ENCODE measurements around the gene KRTAP9-6.
"Not testable (repeated sequence)": the region's sequence is repeated elsewhere in the genome, so short reads cannot be mapped to it uniquely, and the experiment has no call there.

KRTAP9-6 gene

GRCh38 chr17:41271858-41272257, 6.7 kb downstream of the KRTAP9-6 start:
- no peak for DNase-seq

- DNase-seq, result not testable (repeated sequence)
These were observed 10.5 kb downstream of the KRTAP9-6 start, which contains the start of gene KRTAP9-7 for GRCh38 chr17:41275648-41276190. Gene KRTAP9-7 (plus strand): TSS chr17:41275698. CDS start chr17:41275698, 0 bp downstream.

- DNase-seq, result no peak
These were observed 13.2 kb downstream of the KRTAP9-6 start for GRCh38 chr17:41278176-41278955.

GRCh38 chr17:41284043-41284442, 18.9 kb downstream of the KRTAP9-6 start:
- DNase-seq, result no peak

GRCh38 chr17:41284546-41284945, 19.4 kb downstream of the KRTAP9-6 start:
- no peak for DNase-seq

- no peak for DNase-seq
These were observed 21.9 kb downstream of the KRTAP9-6 start for GRCh38 chr17:41287050-41287449.

GRCh38 chr17:41294016-41294415, 28.8 kb downstream of the KRTAP9-6 start:
- no peak for DNase-seq

- no peak for DNase-seq
These were observed 31.7 kb downstream of the KRTAP9-6 start for GRCh38 chr17:41296846-41297245.

GRCh38 chr17:41298458-41299135, 33.4 kb downstream of the KRTAP9-6 start:
- no peak for DNase-seq

- no peak for DNase-seq
These were observed 36.1 kb downstream of the KRTAP9-6 start for GRCh38 chr17:41301204-41301790.

- DNase-seq, result no peak
These were observed 37.0 kb downstream of the KRTAP9-6 start, which contains the start of gene KRTAP29-1 for GRCh38 chr17:41301916-41302901. Gene KRTAP29-1 (minus strand): TSS chr17:41302851. CDS start chr17:41302851, 0 bp downstream.

- no peak for DNase-seq
These were observed 37.8 kb downstream of the KRTAP9-6 start for GRCh38 chr17:41302981-41303380.

- no peak for DNase-seq
These were observed 38.9 kb downstream of the KRTAP9-6 start for GRCh38 chr17:41304091-41304490.

- DNase-seq, result no peak
These were observed 42.5 kb downstream of the KRTAP9-6 start for GRCh38 chr17:41307647-41308046.

- no peak for DNase-seq
These were observed 43.2 kb downstream of the KRTAP9-6 start for GRCh38 chr17:41308251-41308917.

GRCh38 chr17:41308918-41309359, 43.8 kb downstream of the KRTAP9-6 start, which contains the start of gene KRTAP16-1:
Gene KRTAP16-1 (minus strand): TSS chr17:41309309. CDS start chr17:41309253, 56 bp downstream.
- DNase-seq, result no peak

- no peak for DNase-seq
These were observed 45.9 kb downstream of the KRTAP9-6 start for GRCh38 chr17:41311111-41311510.

GRCh38 chr17:41315204-41315794, 50.1 kb downstream of the KRTAP9-6 start, which contains the start of gene KRTAP17-1:
Gene KRTAP17-1 (minus strand): TSS chr17:41315710. CDS start chr17:41315650, 60 bp downstream.
- DNase-seq, result no peak

Data from NCI-H82 (cell line).